ENCODE data around the gene GFOD1. TPM values are rescaled to one million over a fixed set of nuclear protein-coding genes. Genes with fewer than 3 reads are reported as not detected.
"Not testable (repeated sequence)": the region's sequence is repeated elsewhere in the genome, so short reads cannot be mapped to it uniquely, and the experiment has no call there.

The GFOD1 gene
- total and polyA plus RNA-seq, 7 donors, result 2.3 to 18.3 (median 13.3) TPM

- Histone ChIP-seq H3K27me3 (no peaks in the 10 kb centered on the region), H3K9me3 (no peaks in the 10 kb centered on the region), H3K36me3 (no peaks in the 10 kb centered on the region), H3K27ac (no peak overlapping the region), H3K4me1 (peaks cover 0 to 19% (median 17%) of the 10 kb centered on the region in 4 donors), H3K4me3 (no peak overlapping the region)
- intact Hi-C loops (cut with DNase I), result no loop called here
- DNase-seq, result no peak
- no peak for TF ChIP-seq POLR2AphosphoS5 (IDR thresholded peaks at IDR 0.05)
- no peak for TF ChIP-seq POLR2A (IDR thresholded peaks at IDR 0.05)
- TF ChIP-seq, protein P1, sequence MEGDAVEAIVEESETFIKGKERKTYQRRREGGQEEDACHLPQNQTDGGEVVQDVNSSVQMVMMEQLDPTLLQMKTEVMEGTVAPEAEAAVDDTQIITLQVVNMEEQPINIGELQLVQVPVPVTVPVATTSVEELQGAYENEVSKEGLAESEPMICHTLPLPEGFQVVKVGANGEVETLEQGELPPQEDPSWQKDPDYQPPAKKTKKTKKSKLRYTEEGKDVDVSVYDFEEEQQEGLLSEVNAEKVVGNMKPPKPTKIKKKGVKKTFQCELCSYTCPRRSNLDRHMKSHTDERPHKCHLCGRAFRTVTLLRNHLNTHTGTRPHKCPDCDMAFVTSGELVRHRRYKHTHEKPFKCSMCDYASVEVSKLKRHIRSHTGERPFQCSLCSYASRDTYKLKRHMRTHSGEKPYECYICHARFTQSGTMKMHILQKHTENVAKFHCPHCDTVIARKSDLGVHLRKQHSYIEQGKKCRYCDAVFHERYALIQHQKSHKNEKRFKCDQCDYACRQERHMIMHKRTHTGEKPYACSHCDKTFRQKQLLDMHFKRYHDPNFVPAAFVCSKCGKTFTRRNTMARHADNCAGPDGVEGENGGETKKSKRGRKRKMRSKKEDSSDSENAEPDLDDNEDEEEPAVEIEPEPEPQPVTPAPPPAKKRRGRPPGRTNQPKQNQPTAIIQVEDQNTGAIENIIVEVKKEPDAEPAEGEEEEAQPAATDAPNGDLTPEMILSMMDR (IDR thresholded peaks at IDR 0.05), result no peak
- TF ChIP-seq EP300 (IDR thresholded peaks at IDR 0.05), result no peak
- 94 to 96% methylated on average over 5 of the region's 5 CpGs for WGBS, 2 donors
Observed at GRCh38 chr6:13391537-13391936, 95.9 kb downstream of the GFOD1 start.

DNA sequence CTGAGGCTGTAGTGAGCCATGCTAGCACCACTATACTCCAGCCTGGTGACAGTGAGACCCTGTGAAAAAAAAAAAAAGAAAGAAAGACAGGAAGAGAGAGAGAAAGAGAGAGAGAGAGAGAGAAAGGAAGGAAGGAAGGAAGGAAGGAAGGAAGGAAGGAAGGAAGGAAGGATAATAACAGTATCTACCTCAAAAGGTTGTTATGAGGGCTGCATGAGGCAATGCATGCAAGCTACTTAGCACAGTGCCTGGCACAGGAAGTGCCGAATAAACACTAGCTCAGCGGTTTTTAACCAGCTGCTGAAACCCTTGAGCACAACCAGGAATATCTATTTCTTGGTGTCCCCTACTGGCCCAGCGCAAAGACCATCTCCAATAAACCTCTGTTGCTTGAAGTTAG is 96.7 kb downstream of the GFOD1 start:
- H3K36me3 ChIP-seq, result no peaks in the 10 kb centered on the region
- no peak for DNase-seq
- no peaks in the 10 kb centered on the region for H3K27me3 ChIP-seq
- intact Hi-C loops (cut with DNase I), result no loop called here
- H3K27ac ChIP-seq, result no peak overlapping the region
- TF ChIP-seq, protein P1 (IDR thresholded peaks at IDR 0.05), result no peak
- no peak for TF ChIP-seq EP300 (IDR thresholded peaks at IDR 0.05)
- TF ChIP-seq POLR2A (IDR thresholded peaks at IDR 0.05), result no peak
- no peak for TF ChIP-seq POLR2AphosphoS5 (IDR thresholded peaks at IDR 0.05)
- peaks cover 0 to 11% (median 9%) of the 10 kb centered on the region in 4 donors for H3K4me1 ChIP-seq
- WGBS, 2 donors, result 69 to 89% methylated on average over 3 of the region's 3 CpGs
- no peaks in the 10 kb centered on the region for H3K9me3 ChIP-seq
- H3K4me3 ChIP-seq, result no peak overlapping the region

DNA sequence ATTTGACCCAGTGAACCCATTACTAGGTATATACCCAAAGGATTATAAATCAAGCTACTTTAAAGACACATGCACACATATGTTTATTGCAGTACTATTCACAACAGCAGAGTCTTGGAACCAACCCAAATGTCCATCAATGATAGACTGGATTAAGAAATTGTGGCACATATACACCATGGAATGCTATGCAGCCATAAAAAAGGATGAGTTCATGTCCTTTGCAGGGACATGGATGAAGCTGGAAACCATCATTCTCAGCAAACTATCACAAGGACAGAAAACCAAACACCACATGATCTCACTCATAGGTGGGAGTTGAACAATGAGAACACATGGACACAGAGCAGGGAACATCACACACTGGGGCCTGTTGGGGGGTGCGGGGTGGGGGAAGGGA is 98.2 kb downstream of the GFOD1 start:
- DNase-seq; intact Hi-C loops (cut with DNase I); H3K27ac ChIP-seq; H3K27me3 ChIP-seq; H3K4me1 ChIP-seq; H3K4me3 ChIP-seq; H3K36me3 ChIP-seq; H3K9me3 ChIP-seq: not testable (repeated sequence)
- WGBS, 2 donors, result 100% methylated on average over 1 of the region's 1 CpG

DNA sequence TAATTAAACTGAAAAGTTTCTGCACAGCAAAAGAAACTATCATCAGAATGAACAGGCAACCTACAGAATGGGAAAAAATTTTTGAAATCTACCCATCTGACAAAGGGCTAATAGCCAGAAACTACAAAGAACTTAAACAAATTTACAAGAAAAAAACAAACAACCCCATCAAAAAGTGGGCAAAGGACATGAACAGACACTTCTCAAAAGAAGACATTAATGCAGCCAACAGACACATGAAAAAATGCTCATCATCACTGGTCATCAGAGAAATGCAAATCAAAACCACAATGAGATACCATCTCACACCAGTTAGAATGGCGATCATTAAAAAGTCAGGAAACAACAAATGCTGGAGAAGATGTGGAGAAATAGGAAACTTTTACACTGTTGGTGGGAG is 98.6 kb downstream of the GFOD1 start:
- H3K27ac ChIP-seq; H3K4me1 ChIP-seq; H3K36me3 ChIP-seq; H3K27me3 ChIP-seq; DNase-seq; H3K9me3 ChIP-seq; H3K4me3 ChIP-seq; intact Hi-C loops (cut with DNase I): not testable (repeated sequence)
- WGBS, 2 donors, result 89 to 96% methylated on average over 1 of the region's 1 CpG

- H3K4me3 ChIP-seq, result no peak overlapping the region
- intact Hi-C loops (cut with DNase I), result loop anchor here (5.0 kb wide), 1 partner anchor 102 kb away; the partner anchor contains the start of gene GFOD1
- no peaks in the 10 kb centered on the region for H3K9me3 ChIP-seq
- H3K36me3 ChIP-seq, result no peaks in the 10 kb centered on the region
- H3K27me3 ChIP-seq, result no peaks in the 10 kb centered on the region
- 27 to 76% methylated on average over 5 of the region's 5 CpGs for WGBS, 2 donors
- peaks cover 0 to 33% (median 15%) of the 10 kb centered on the region in 4 donors for H3K4me1 ChIP-seq
- H3K27ac ChIP-seq, result no peak overlapping the region
- DNase-seq, result no peak
- TF ChIP-seq POLR2A (IDR thresholded peaks at IDR 0.05) (no peak), EP300 (IDR thresholded peaks at IDR 0.05) (no peak), POLR2AphosphoS5 (IDR thresholded peaks at IDR 0.05) (no peak)
- TF ChIP-seq, protein P1 (IDR thresholded peaks at IDR 0.05), result no peak
Observed at GRCh38 chr6:13384966-13385365, 102.4 kb downstream of the GFOD1 start.

GRCh38 chr6:13384506-13384905 is 102.9 kb downstream of the GFOD1 start:
- Histone ChIP-seq H3K4me3 (no peak overlapping the region), H3K9me3 (no peaks in the 10 kb centered on the region), H3K27me3 (no peaks in the 10 kb centered on the region), H3K36me3 (no peaks in the 10 kb centered on the region), H3K27ac (peak overlapping the region in 1 of 4 donors; percentile 49), H3K4me1 (peaks cover 0 to 34% (median 15%) of the 10 kb centered on the region in 4 donors)
- DNase-seq, result no peak
- 91 to 92% methylated on average over 9 of the region's 9 CpGs for WGBS, 2 donors
- TF ChIP-seq, protein P1 (IDR thresholded peaks at IDR 0.05), result no peak
- TF ChIP-seq POLR2A (IDR thresholded peaks at IDR 0.05), result no peak
- no peak for TF ChIP-seq EP300 (IDR thresholded peaks at IDR 0.05)
- no peak for TF ChIP-seq POLR2AphosphoS5 (IDR thresholded peaks at IDR 0.05)
- intact Hi-C loops (cut with DNase I), result loop anchor here (5.0 kb wide), 1 partner anchor 103 kb away; the partner anchor contains the start of gene GFOD1

All from sigmoid colon (tissue), 7 donors.